DOHH2 (cell line): ENCODE results near the gene FBLN2.
A peak's percentile ranks its signal among the peaks of the same experiment; 100 is the strongest.

Experiments
- H3F3A ChIP-seq: fragments of 200-600 bp; sonication (generic), shearing (Covaris generic); 2 replicates; pipeline ENCODE4 v1.6.0; 2016; ENCODE audit warnings: antibody characterized with exemption, mild to moderate bottlenecking; ENCODE audit not compliant: control insufficient read depth, insufficient read depth
- H3K27ac ChIP-seq: fragments of 200-600 bp; sonication (generic); 2 replicates; pipeline ENCODE4 v1.5.1; 2014; ENCODE audit warnings: low read depth, mild to moderate bottlenecking, low read length, moderate library complexity
- H3K27me3 ChIP-seq: fragments of 200-600 bp; sonication (generic); 2 replicates; pipeline ENCODE4 v1.6.1; 2014; ENCODE audit warnings: mild to moderate bottlenecking, low read length, mixed read lengths; ENCODE audit not compliant: control insufficient read depth
- H3K36me3 ChIP-seq: fragments of 200-600 bp; sonication (generic); 2 replicates; pipeline ENCODE4 v1.6.1; 2014; ENCODE audit warnings: mild to moderate bottlenecking, low read length, moderate library complexity, mixed read lengths; ENCODE audit not compliant: control insufficient read depth
- H3K4me1 ChIP-seq: fragments of 200-600 bp; sonication (generic); 2 replicates; pipeline ENCODE4 v1.6.1; 2014; ENCODE audit warnings: mild to moderate bottlenecking, low read length, mixed read lengths; ENCODE audit not compliant: control insufficient read depth
- H3K4me2 ChIP-seq: fragments of 200-600 bp; sonication (generic); 2 replicates; pipeline ENCODE4 v1.6.0; 2014; ENCODE audit warnings: mild to moderate bottlenecking, low read length, moderate library complexity
- H3K4me3 ChIP-seq: fragments of 200-600 bp; sonication (generic); 2 replicates; pipeline ENCODE4 v1.5.1; 2014; ENCODE audit warnings: mild to moderate bottlenecking, low read length, mixed read lengths
- H3K79me2 ChIP-seq: fragments of 200-600 bp; sonication (generic); 2 replicates; pipeline ENCODE4 v1.6.1; 2014; ENCODE audit warnings: mild to moderate bottlenecking, low read length, mixed read lengths; ENCODE audit not compliant: control insufficient read depth
- H3K9me2 ChIP-seq: fragments of 200-600 bp; sonication (generic); replicated peaks from 2 replicates; pipeline ENCODE4 v1.6.1; 2014; ENCODE audit warnings: mild to moderate bottlenecking, low read length, mixed read lengths; ENCODE audit not compliant: control insufficient read depth
- H3K9me3 ChIP-seq: fragments of 200-600 bp; sonication (generic); 2 replicates; pipeline ENCODE4 v1.6.1; 2014; ENCODE audit warnings: antibody characterized with exemption, low read length, mixed read lengths; ENCODE audit not compliant: control insufficient read depth, insufficient read depth
- H4K20me1 ChIP-seq: fragments of 200-600 bp; sonication (generic); 2 replicates; pipeline ENCODE4 v1.6.0; 2014; ENCODE audit warnings: low read depth, mild to moderate bottlenecking, antibody characterized with exemption, low read length, moderate library complexity; ENCODE audit not compliant: control insufficient read depth, insufficient read depth
- EZH2phosphoT487 ChIP-seq: fragments of 200-600 bp; sonication (generic); IDR thresholded peaks from 2 replicates; pipeline ENCODE4 v1.6.1; 2017; ENCODE audit warnings: borderline replicate concordance, mild to moderate bottlenecking, antibody characterized with exemption, low read length, moderate library complexity, mixed read lengths
- TF ChIP-seq, protein P1 (sequence below): fragments of 200-600 bp; sonication (generic); IDR thresholded peaks from one replicate; pipeline ENCODE4 v1.5.1; 2014; ENCODE audit warnings: antibody characterized with exemption, mild to moderate bottlenecking, low read depth, low read length; ENCODE audit not compliant: poor library complexity, severe bottlenecking

Gene FBLN2

DNA sequence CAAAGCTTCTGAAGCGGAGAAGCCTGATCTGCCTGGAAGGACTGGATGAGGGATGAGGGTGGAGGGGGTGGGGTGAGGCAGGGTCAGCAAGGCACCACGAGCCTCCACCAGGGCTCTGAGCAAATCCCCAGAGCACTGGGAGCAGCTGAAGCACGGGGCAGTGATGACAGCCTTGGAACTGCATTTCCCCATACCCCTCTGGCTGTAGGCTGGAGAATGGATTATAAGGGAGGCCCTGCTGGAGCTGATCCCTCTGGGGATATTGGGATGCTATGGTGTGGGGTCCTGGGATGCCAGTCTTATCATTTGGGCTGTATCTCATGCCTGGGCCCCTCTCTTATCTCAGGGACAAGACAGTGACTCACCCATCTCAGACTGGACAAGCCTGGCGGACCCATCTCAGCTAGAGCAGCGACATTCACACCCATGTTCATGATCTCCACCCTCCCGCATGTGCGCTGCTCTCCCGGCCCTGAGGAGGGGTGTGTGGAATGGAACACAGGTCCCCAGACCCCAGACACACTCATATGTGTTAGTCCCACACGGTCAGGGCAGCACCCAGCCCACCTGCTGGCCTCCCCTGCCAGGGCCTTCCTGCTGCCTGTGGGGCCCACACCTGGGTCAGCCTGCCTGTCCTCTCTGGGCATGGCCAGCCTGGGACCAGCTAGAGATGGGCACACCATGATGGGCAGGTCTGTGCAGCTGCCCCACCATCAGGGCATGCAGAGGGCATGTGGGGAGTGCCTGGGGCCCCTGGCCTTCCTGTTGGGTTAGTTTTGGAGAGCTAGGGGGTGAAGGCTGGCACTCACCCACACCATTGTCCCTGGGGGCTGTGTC is 97.1 kb downstream of the FBLN2 start:
- TF ChIP-seq, protein P1, sequence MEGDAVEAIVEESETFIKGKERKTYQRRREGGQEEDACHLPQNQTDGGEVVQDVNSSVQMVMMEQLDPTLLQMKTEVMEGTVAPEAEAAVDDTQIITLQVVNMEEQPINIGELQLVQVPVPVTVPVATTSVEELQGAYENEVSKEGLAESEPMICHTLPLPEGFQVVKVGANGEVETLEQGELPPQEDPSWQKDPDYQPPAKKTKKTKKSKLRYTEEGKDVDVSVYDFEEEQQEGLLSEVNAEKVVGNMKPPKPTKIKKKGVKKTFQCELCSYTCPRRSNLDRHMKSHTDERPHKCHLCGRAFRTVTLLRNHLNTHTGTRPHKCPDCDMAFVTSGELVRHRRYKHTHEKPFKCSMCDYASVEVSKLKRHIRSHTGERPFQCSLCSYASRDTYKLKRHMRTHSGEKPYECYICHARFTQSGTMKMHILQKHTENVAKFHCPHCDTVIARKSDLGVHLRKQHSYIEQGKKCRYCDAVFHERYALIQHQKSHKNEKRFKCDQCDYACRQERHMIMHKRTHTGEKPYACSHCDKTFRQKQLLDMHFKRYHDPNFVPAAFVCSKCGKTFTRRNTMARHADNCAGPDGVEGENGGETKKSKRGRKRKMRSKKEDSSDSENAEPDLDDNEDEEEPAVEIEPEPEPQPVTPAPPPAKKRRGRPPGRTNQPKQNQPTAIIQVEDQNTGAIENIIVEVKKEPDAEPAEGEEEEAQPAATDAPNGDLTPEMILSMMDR, result no peak
- TF ChIP-seq EZH2phosphoT487, result no peak
- peaks cover 3% of the 10 kb centered on the region; the same call in 1 of the 2 replicates for H4K20me1 ChIP-seq
- no peak overlapping the region for H3K4me2 ChIP-seq
- no peaks in the 10 kb centered on the region for H3F3A ChIP-seq
- no peaks in the 10 kb centered on the region for H3K9me3 ChIP-seq
- no peaks in the 10 kb centered on the region for H3K9me2 ChIP-seq
- H3K4me1 ChIP-seq, result no peaks in the 10 kb centered on the region
- H3K4me3 ChIP-seq, result no peak overlapping the region
- H3K27ac ChIP-seq, result no peak overlapping the region
- peaks cover 13% of the 10 kb centered on the region for H3K27me3 ChIP-seq
- H3K79me2 ChIP-seq, result no peaks in the 10 kb centered on the region
- no peaks in the 10 kb centered on the region for H3K36me3 ChIP-seq

DNA sequence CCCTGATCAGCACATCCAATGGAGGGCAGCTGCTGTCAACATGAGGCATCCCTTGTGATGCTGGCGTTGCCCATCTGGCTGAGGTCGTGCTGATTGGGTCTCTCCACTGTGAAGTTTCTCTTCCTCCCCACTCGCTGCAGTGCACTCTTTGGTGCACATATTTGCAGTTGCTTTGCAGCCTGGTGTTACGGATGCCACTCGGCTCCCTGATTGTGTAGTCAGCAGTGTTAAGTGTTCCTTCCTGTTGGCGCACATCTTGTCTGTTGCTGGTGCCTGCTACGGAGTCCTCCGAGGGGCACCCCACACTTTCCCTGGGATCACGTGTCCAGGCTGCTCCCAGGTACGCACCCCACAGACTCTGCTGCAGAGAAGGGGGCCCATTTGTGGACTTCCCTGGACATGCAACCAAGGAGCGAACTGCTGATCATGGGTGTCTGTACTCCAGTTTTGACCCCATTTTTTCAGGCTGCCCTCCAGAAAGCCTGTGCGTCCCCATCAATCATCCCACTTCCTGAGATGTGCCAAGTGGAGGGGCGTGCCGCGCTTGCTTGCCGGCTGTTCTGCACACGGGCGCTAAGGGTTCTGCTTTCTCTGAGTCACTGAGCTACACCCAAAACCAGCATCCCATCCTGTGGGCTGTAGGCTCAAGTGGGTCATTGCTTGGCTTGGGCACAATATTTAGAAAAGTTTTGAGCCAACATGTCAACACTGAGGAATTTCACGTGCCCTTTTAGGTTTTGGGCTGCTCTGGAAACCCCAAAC is 98.6 kb downstream of the FBLN2 start:
- H3K27me3 ChIP-seq, result peaks cover 13% of the 10 kb centered on the region
- no peaks in the 10 kb centered on the region for H3K36me3 ChIP-seq
- no peak overlapping the region for H3K4me3 ChIP-seq
- no peaks in the 10 kb centered on the region for H3F3A ChIP-seq
- TF ChIP-seq, protein P1, result no peak
- 0 out of 2 replicates have a peak, but pooled peaks have one; percentile 46 for TF ChIP-seq EZH2phosphoT487
- no peaks in the 10 kb centered on the region for H3K4me1 ChIP-seq
- no peak overlapping the region for H3K4me2 ChIP-seq
- H3K27ac ChIP-seq, result no peak overlapping the region
- H3K79me2 ChIP-seq, result no peaks in the 10 kb centered on the region
- peaks cover 3% of the 10 kb centered on the region; the same call in 1 of the 2 replicates for H4K20me1 ChIP-seq
- no peaks in the 10 kb centered on the region for H3K9me2 ChIP-seq
- no peaks in the 10 kb centered on the region for H3K9me3 ChIP-seq

DNA sequence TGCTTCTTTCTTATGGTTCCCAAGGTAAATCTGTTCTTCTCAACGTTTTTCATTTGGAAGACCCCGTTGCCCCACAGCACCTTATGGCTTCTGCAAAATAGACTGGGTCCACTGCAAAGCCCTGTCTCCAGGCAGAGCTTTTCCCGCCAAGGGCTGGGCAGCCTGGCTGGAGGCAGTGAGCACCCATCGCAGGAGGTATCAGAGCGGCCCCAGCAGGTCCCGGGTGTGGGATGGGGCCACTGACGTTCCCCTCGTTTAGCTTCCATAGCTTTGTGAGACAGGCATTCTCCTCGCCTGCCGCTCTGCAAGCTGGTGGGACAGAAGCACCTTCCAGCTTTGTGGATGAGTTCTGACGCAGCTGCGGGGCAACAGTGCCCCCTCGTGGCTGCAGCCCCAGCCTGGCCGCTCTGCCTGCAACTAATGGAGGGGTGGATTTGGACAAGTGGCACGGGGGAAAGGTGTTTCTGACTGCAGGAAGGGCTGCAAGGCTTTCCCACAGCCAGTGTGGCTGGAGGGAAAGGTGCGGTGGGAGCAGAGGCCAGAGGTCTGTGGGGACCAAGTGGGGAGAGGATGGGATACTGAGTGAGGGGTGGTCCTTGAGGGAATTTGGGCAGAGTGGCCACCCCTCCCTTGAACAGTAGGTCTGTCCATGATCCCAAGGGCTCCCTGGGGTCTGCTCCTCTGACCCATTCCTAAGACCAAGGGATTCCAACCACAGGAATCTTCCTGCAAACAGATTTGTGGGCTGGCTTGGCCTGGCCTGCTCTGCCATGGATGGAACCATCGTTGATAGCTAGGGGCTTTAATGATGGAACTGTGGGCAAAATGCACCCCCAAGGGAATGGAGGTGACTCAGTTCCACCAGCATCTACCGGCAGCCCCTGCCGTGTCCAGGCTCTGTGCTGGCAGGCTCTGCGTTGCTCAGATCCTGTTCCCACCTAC is 99.4 kb downstream of the FBLN2 start:
- H3F3A ChIP-seq, result no peaks in the 10 kb centered on the region
- H3K79me2 ChIP-seq, result no peaks in the 10 kb centered on the region
- H4K20me1 ChIP-seq, result peaks cover 3% of the 10 kb centered on the region; the same call in 1 of the 2 replicates
- H3K36me3 ChIP-seq, result no peaks in the 10 kb centered on the region
- no peak overlapping the region for H3K4me2 ChIP-seq
- H3K27ac ChIP-seq, result no peak overlapping the region
- no peak overlapping the region for H3K4me3 ChIP-seq
- peaks cover 13% of the 10 kb centered on the region for H3K27me3 ChIP-seq
- TF ChIP-seq, protein P1, result peak; percentile 97
- TF ChIP-seq EZH2phosphoT487, result no peak
- no peaks in the 10 kb centered on the region for H3K9me2 ChIP-seq
- H3K9me3 ChIP-seq, result no peaks in the 10 kb centered on the region
- H3K4me1 ChIP-seq, result no peaks in the 10 kb centered on the region
